ENCODE measurements around the gene MIOX.

DNA sequence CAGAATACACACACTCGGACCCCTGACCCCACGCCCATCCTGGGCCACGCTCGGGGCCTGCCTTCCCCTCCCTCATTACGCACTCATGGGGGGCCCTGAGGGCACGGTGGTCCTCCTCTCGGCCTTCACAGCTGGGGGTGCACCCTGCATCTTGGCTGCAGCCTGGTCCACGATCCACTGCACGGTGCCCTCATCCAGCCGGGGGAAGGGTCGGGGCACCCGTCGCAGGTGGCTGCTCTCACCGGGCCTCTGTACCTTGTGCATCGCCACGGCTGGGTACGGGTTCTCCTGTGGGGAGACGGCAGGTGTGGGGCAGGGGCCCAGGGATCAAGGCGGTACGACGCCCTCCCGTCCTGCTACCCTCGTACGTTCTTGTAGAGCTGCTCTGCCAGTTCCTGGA is 22.2 kb upstream of the MIOX start:
- TF ChIP-seq, protein P1, sequence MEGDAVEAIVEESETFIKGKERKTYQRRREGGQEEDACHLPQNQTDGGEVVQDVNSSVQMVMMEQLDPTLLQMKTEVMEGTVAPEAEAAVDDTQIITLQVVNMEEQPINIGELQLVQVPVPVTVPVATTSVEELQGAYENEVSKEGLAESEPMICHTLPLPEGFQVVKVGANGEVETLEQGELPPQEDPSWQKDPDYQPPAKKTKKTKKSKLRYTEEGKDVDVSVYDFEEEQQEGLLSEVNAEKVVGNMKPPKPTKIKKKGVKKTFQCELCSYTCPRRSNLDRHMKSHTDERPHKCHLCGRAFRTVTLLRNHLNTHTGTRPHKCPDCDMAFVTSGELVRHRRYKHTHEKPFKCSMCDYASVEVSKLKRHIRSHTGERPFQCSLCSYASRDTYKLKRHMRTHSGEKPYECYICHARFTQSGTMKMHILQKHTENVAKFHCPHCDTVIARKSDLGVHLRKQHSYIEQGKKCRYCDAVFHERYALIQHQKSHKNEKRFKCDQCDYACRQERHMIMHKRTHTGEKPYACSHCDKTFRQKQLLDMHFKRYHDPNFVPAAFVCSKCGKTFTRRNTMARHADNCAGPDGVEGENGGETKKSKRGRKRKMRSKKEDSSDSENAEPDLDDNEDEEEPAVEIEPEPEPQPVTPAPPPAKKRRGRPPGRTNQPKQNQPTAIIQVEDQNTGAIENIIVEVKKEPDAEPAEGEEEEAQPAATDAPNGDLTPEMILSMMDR (IDR thresholded peaks at IDR 0.05): no peak
- no peak for TF ChIP-seq POLR2AphosphoS5 (IDR thresholded peaks at IDR 0.05)
- TF ChIP-seq EP300 (IDR thresholded peaks at IDR 0.05): no peak
- no peak for TF ChIP-seq POLR2A (IDR thresholded peaks at IDR 0.05)
